ENCODE measurements around the gene SLC9A3.
"Not testable (repeated sequence)": the region's sequence is repeated elsewhere in the genome, so short reads cannot be mapped to it uniquely, and the experiment has no call there.

The SLC9A3 gene

GRCh38 chr5:507986-508575 lies 16.2 kb downstream of the SLC9A3 start:
- not testable (repeated sequence) for DNase-seq (ENCODE audit: low read depth in 2 of 2)

- no peak for DNase-seq (ENCODE audit: low read depth in 2 of 2)
Measured at GRCh38 chr5:505951-506525, 18.2 kb downstream of the SLC9A3 start.

- no peak for DNase-seq (ENCODE audit: low read depth in 2 of 2)
Measured at GRCh38 chr5:504326-505154, 19.7 kb downstream of the SLC9A3 start.

GRCh38 chr5:502325-503079 lies 21.7 kb downstream of the SLC9A3 start:
- DNase-seq (ENCODE audit: low read depth in 2 of 2) = no peak

- DNase-seq (ENCODE audit: low read depth in 2 of 2) = no peak
Measured at GRCh38 chr5:501831-502184, 22.4 kb downstream of the SLC9A3 start.

- DNase-seq (ENCODE audit: low read depth in 2 of 2) = no peak
Measured at GRCh38 chr5:501105-501830, 23.0 kb downstream of the SLC9A3 start.

GRCh38 chr5:500491-500890 lies 23.8 kb downstream of the SLC9A3 start:
- no peak for DNase-seq (ENCODE audit: low read depth in 2 of 2)

GRCh38 chr5:499233-500209 lies 24.7 kb downstream of the SLC9A3 start:
- DNase-seq (ENCODE audit: low read depth in 2 of 2) = no peak

- DNase-seq (ENCODE audit: low read depth in 2 of 2) = no peak
Measured at GRCh38 chr5:497871-498509, 26.3 kb downstream of the SLC9A3 start.

GRCh38 chr5:497090-497700 lies 27.1 kb downstream of the SLC9A3 start:
- no peak for DNase-seq (ENCODE audit: low read depth in 2 of 2)

- no peak for DNase-seq (ENCODE audit: low read depth in 2 of 2)
Measured at GRCh38 chr5:496028-496427, 28.2 kb downstream of the SLC9A3 start.

GRCh38 chr5:494667-495255 lies 29.5 kb downstream of the SLC9A3 start:
- no peak for DNase-seq (ENCODE audit: low read depth in 2 of 2)

- no peak for DNase-seq (ENCODE audit: low read depth in 2 of 2)
Measured at GRCh38 chr5:493758-494157, 30.5 kb downstream of the SLC9A3 start.

GRCh38 chr5:493119-493701 lies 31.0 kb downstream of the SLC9A3 start:
- DNase-seq (ENCODE audit: low read depth in 2 of 2) = no peak

- DNase-seq (ENCODE audit: low read depth in 2 of 2) = no peak
Measured at GRCh38 chr5:492314-492893, 31.8 kb downstream of the SLC9A3 start.

GRCh38 chr5:491856-492155 lies 32.4 kb downstream of the SLC9A3 start:
- no peak for DNase-seq (ENCODE audit: low read depth in 2 of 2)

GRCh38 chr5:491119-491855 lies 33.0 kb downstream of the SLC9A3 start:
- no peak for DNase-seq (ENCODE audit: low read depth in 2 of 2)

Data from stimulated activated CD4-positive, alpha-beta T cell treated with anti-CD3 and anti-CD28 coated beads, Interleukin-4, amount 100 ng/mL, for 48 hours (primary cell).